Activated CD8-positive, alpha-beta T cell treated with anti-CD3 and anti-CD28 coated beads for 36 hours (primary cell): Measurements from ENCODE around the gene TTC24. TPM values are rescaled to one million over a fixed set of nuclear protein-coding genes. Genes with fewer than 3 reads are reported as not detected.

Source experiments
- ATAC-seq: fragments of 200-7000 bp; cut with Tn5 transposase; one replicate; pipeline ENCODE4 v1.10.0; 2021; ENCODE audit warnings: mild to moderate bottlenecking, moderate library complexity
- CTCF ChIA-PET: fragments of 350-600 bp; sonication (Branson Sonifier 250); formaldehyde crosslinking; loops from one replicate; lab custom pipeline; 2021; ENCODE audit warnings: antibody characterized with exemption; lab: Charles Lee
- POLR2A ChIA-PET: fragments of 350-600 bp; sonication (Branson Sonifier 250); formaldehyde crosslinking; loops from one replicate; lab custom pipeline; 2021; ENCODE audit warnings: antibody characterized with exemption; lab: Charles Lee
- DNase-seq: peaks from one replicate; pipeline ENCODE4 v3.0.0-alpha.2; 2020
- H3K27ac Mint-ChIP-seq: one replicate; pipeline ENCODE4 v1.8.0; 2021; ENCODE audit warnings: mild to moderate bottlenecking, mixed read lengths
- H3K27me3 Mint-ChIP-seq: one replicate; pipeline ENCODE4 v1.8.0; 2021; ENCODE audit warnings: mixed read lengths
- H3K36me3 Mint-ChIP-seq: one replicate; pipeline ENCODE4 v1.8.0; 2021; ENCODE audit warnings: low read depth, mixed read lengths
- H3K4me1 Mint-ChIP-seq: one replicate; pipeline ENCODE4 v1.8.0; 2021; ENCODE audit warnings: low read depth, mixed read lengths
- H3K4me3 Mint-ChIP-seq: one replicate; pipeline ENCODE4 v1.8.0; 2021; ENCODE audit warnings: mild to moderate bottlenecking, moderate library complexity, mixed read lengths
- H3K9me3 Mint-ChIP-seq: one replicate; pipeline ENCODE4 v1.8.0; 2021; ENCODE audit warnings: mixed read lengths
- intact Hi-C: fragments of 100-400 bp; cut with micrococcal nuclease; formaldehyde crosslinking; loops from one replicate; pipeline ENCODE4 v1.10.0; 2022
- total RNA-seq, 2 experiments: library from RNA; stranded (reverse); gene quantifications; one replicate each; pipeline ENCODE4 v1.2.3, GENCODE V29; 2021
- TF ChIP-seq, protein P1 (sequence below): fragments of 200-600 bp; IDR thresholded peaks from one replicate; pipeline ENCODE4 v1.8.0; 2022; ENCODE audit warnings: antibody characterized with exemption, mild to moderate bottlenecking

The TTC24 gene
- total RNA-seq, 2 experiments from 2014 or later = 19.8 to 20.2 TPM

DNA sequence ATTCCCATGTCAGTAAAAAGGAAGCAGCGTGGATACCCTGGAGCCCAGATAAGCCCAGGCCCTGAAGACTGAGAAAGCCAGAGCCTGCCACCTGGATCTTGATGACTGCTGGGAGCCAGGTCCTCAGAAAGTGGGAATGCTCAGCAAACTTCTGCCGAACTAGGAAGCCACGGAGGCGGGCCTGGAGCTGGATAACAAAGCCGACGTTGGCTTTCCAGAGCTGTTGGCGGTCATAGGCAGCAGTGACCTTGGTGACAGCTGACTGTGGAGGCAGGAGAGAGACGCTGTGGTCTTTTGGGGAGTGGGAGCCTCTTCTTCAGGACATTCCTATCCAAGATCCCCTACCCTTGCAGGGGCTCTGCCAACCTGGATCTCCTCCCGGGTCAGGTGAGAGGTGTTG is 31.5 kb upstream of the TTC24 start:
- no peaks in the 10 kb centered on the region for H3K27me3 Mint-ChIP-seq
- POLR2A ChIA-PET = interaction anchor here (0.6 kb wide), 2 partner anchors 23 to 34 kb away, joined by 3 read pairs; no protein-coding TSS in a partner anchor
- no peaks in the 10 kb centered on the region for H3K36me3 Mint-ChIP-seq
- H3K27ac Mint-ChIP-seq = no peak overlapping the region
- CTCF ChIA-PET = interaction anchor here (0.7 to 1.0 kb wide), 2 partner anchors 44 to 128 kb away, joined by 3 read pairs; no protein-coding TSS in a partner anchor
- no peak overlapping the region for H3K4me3 Mint-ChIP-seq
- DNase-seq = no peak
- ATAC-seq = no peak
- intact Hi-C loops = no loop called here
- H3K9me3 Mint-ChIP-seq = no peaks in the 10 kb centered on the region
- no peaks in the 10 kb centered on the region for H3K4me1 Mint-ChIP-seq
- TF ChIP-seq, protein P1, sequence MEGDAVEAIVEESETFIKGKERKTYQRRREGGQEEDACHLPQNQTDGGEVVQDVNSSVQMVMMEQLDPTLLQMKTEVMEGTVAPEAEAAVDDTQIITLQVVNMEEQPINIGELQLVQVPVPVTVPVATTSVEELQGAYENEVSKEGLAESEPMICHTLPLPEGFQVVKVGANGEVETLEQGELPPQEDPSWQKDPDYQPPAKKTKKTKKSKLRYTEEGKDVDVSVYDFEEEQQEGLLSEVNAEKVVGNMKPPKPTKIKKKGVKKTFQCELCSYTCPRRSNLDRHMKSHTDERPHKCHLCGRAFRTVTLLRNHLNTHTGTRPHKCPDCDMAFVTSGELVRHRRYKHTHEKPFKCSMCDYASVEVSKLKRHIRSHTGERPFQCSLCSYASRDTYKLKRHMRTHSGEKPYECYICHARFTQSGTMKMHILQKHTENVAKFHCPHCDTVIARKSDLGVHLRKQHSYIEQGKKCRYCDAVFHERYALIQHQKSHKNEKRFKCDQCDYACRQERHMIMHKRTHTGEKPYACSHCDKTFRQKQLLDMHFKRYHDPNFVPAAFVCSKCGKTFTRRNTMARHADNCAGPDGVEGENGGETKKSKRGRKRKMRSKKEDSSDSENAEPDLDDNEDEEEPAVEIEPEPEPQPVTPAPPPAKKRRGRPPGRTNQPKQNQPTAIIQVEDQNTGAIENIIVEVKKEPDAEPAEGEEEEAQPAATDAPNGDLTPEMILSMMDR = no peak

DNA sequence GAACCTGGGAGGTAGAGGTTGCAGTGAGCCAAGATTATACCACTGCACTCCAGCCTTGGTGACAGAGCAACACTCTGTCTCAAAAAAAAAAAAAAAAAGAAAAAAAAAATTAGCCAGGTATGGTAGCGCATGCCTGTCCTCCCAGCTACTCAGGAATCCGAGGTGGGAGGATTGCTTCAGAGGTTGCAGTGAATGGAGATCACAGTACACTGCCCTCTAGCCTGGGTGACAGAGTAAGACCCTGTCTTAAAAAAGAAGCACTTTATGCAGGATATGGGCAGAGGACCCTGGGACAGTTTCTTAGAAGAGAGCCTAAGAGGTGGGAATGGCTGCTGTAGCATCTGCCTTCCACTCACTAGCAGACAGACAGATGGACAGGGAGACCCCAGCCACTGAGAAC is 30.1 kb upstream of the TTC24 start:
- DNase-seq (no peak), ATAC-seq (no peak)
- Mint-ChIP-seq H3K27ac (no peak overlapping the region), H3K27me3 (no peaks in the 10 kb centered on the region), H3K9me3 (no peaks in the 10 kb centered on the region), H3K4me1 (no peaks in the 10 kb centered on the region), H3K4me3 (no peak overlapping the region), H3K36me3 (no peaks in the 10 kb centered on the region)
- POLR2A ChIA-PET = no interaction called here
- CTCF ChIA-PET = no interaction called here
- TF ChIP-seq, protein P1 = no peak
- intact Hi-C loops = no loop called here

DNA sequence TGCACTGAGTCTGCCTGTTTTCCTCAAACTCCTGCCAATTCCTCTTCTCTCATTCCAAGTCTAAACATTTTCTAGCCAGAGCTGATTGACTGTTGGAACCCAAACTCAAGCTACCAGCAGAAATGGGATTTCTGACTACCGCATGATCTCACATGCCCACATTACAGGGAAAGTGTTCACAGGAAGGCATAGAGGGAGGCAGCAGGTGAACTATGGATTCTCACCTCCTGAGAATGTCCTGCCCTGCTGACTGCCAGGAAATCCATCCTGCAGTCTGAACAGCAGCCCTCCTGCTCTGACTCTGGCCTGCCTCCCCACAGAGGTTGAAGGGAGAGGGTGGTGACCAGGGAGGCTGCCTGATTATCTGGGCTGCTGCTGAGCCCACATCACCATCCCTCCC is 29.7 kb upstream of the TTC24 start:
- TF ChIP-seq, protein P1 = no peak
- H3K36me3 Mint-ChIP-seq = no peaks in the 10 kb centered on the region
- no peaks in the 10 kb centered on the region for H3K27me3 Mint-ChIP-seq
- DNase-seq = no peak
- no peaks in the 10 kb centered on the region for H3K9me3 Mint-ChIP-seq
- H3K4me3 Mint-ChIP-seq = no peak overlapping the region
- POLR2A ChIA-PET = no interaction called here
- intact Hi-C loops = no loop called here
- no peak overlapping the region for H3K27ac Mint-ChIP-seq
- no peaks in the 10 kb centered on the region for H3K4me1 Mint-ChIP-seq
- CTCF ChIA-PET = interaction anchor here (1.5 kb wide), 1 partner anchor 104 kb away, joined by 4 read pairs; no protein-coding TSS in a partner anchor
- no peak for ATAC-seq

DNA sequence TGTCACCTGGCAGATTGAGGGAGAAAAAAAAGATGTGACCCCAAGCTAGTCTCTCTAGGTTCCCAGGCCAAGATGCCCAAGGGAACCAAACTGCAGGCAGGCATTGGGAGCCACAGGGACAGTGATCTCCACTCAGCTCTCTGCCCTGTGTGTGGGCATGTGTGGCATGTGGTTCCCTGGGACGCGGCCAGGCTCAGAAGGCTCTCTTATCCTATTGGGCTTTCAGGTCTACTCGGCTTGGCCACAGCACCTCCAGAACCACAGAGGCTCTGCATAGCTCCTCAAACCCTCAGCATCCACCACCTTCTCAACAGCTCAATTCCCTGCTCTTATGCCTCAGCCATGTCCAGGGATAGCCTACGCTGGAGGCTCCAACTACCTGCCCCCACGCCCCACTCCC is 29.2 kb upstream of the TTC24 start:
- TF ChIP-seq, protein P1 = no peak
- no peaks in the 10 kb centered on the region for H3K27me3 Mint-ChIP-seq
- CTCF ChIA-PET = interaction anchor here (1.5 kb wide), 1 partner anchor 105 kb away, joined by 4 read pairs; no protein-coding TSS in a partner anchor
- H3K27ac Mint-ChIP-seq = no peak overlapping the region
- ATAC-seq = no peak
- POLR2A ChIA-PET = no interaction called here
- no peaks in the 10 kb centered on the region for H3K36me3 Mint-ChIP-seq
- no peak for DNase-seq
- no peaks in the 10 kb centered on the region for H3K4me1 Mint-ChIP-seq
- intact Hi-C loops = no loop called here
- no peaks in the 10 kb centered on the region for H3K9me3 Mint-ChIP-seq
- H3K4me3 Mint-ChIP-seq = no peak overlapping the region

DNA sequence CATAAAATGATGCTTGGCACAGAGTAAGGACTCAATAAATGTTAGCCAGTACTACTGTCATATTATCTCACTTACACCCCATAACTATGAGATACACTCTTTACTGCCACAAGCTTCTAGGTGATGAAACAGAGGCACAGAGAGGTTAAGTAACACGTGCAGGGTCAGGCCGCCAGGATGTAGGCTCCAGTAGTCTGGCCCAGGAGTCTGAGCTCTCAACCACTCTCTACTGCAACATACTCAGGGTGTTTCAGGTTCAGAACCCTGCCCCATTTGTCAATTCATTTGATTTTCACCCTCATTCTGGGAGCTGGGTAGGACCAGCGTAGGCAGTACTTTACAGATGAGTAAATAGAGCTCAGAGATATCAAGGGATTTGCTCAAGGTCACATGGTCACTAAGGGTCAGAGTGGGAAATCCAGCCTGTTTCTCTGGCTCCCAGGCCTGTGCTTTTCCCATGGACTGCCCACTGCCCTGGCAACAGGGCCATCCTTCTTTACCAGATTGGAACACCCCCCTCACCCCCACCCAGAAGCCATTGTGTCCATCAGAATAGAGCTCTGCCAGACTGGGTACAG is 28.4 kb upstream of the TTC24 start:
- no peaks in the 10 kb centered on the region for H3K4me1 Mint-ChIP-seq
- no peaks in the 10 kb centered on the region for H3K9me3 Mint-ChIP-seq
- intact Hi-C loops = no loop called here
- H3K27me3 Mint-ChIP-seq = no peaks in the 10 kb centered on the region
- no peak overlapping the region for H3K4me3 Mint-ChIP-seq
- H3K27ac Mint-ChIP-seq = no peak overlapping the region
- ChIA-PET POLR2A (no interaction called here), CTCF (interaction anchor here (0.9 to 1.6 kb wide), 5 partner anchors 31 to 107 kb away, joined by 3 to 6 read pairs (median 4); no protein-coding TSS in a partner anchor)
- H3K36me3 Mint-ChIP-seq = no peaks in the 10 kb centered on the region
- DNase-seq = no peak
- TF ChIP-seq, protein P1 = no peak
- ATAC-seq = no peak
